Measurements from ENCODE around the gene MAGI2.

GRCh38 chr7:79302293-79302692 is 151.2 kb downstream of the MAGI2 start:
- TF ChIP-seq CTCF (IDR thresholded peaks at IDR 0.05; ENCODE audit: low read depth, low read length, poor library complexity, severe bottlenecking) (no peak), EZH2phosphoT487 (IDR thresholded peaks at IDR 0.05; ENCODE audit: borderline replicate concordance, low read length) (no peak)
